Raji (cell line): ENCODE results near the gene C1orf74.

Experiments used
- POLR2A ChIP-seq: IDR thresholded peaks from 2 replicates; pipeline ENCODE4 v1.6.1; 2011; ENCODE audit warnings: low read depth, low read length, control low read depth; ENCODE audit not compliant: insufficient read depth

Gene C1orf74

DNA sequence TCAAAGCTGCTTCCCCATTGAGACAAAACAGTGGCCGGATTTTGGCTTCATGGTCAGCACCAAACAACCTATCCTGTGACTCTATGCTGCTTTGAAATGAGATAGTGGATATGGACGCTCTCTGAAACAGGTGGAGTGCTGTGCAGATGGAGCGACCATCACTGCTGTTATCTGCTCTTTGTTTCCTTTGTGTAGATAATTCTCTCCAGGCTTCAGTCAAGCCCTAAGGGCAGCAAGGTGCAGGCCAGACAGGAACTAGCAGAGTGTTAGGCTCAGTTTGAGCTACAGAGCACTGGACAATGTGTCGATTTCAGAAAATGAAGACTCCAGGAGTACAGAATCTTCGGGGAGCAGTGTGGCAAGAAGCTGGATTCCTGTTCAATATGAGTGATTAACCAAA is 26.4 kb upstream of the C1orf74 start:
- no peak for TF ChIP-seq POLR2A

DNA sequence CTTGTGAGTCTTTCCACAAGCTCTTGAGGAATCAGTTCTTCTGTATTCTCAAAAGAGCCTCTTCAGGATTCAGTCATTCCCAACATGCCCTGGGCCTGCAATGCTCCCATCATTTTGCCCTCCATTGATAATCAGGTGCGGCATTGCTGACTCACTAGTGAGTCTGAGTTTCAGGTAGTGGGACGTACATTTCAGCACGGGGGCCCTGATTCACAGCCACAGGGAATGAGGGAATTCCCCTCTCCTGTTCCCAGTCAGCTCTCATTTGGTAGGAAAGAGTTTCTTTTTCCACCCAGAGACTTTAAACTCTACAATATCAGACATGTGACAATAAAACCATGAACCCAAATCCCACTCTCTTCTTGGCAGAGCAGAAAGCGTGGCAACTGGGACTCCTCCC is 25.3 kb upstream of the C1orf74 start:
- TF ChIP-seq POLR2A: no peak

DNA sequence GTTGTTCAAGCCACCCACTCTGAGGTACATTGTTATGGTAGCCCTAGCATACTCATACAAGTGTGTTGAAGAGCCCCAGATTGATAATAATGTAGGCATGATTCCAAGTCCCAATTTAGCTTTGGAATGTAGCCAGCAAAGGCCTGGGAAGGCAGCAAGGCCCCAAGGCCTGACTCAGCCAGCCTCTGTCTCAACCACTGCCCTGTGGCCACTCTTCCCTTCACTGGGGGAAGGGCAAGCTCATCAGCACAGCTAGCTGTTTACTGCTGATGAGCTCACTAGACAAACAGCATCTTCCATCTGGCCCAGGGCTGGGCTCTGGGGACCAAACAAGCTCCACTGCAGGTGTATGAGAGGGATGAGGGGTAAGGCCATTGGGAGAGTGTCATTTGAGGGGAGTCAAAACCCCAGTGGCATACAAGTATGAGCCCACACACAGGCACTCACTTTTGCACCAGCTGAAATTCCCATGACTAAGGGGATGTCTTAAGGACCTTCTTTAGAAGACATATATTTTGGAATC is 23.8 kb upstream of the C1orf74 start:
- no peak for TF ChIP-seq POLR2A

DNA sequence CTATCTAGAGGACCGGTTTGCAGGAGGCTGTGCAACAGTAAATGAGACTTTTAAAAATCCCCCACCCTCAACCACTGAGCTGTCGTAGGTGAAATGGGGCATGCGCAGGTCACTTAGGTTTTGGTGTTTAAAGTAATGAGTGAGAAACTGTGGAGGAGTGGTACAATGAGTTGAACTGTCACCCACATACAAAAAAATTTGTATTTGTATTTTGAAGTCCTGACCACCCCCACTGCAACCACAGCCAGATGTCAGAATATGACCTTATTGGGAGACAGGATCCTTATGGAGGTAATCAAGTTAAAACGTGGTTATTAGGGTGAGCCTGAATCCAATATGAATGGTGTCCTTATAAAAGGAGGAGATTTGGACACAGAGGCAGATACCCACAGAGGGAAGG is 23.1 kb upstream of the C1orf74 start:
- no peak for TF ChIP-seq POLR2A

DNA sequence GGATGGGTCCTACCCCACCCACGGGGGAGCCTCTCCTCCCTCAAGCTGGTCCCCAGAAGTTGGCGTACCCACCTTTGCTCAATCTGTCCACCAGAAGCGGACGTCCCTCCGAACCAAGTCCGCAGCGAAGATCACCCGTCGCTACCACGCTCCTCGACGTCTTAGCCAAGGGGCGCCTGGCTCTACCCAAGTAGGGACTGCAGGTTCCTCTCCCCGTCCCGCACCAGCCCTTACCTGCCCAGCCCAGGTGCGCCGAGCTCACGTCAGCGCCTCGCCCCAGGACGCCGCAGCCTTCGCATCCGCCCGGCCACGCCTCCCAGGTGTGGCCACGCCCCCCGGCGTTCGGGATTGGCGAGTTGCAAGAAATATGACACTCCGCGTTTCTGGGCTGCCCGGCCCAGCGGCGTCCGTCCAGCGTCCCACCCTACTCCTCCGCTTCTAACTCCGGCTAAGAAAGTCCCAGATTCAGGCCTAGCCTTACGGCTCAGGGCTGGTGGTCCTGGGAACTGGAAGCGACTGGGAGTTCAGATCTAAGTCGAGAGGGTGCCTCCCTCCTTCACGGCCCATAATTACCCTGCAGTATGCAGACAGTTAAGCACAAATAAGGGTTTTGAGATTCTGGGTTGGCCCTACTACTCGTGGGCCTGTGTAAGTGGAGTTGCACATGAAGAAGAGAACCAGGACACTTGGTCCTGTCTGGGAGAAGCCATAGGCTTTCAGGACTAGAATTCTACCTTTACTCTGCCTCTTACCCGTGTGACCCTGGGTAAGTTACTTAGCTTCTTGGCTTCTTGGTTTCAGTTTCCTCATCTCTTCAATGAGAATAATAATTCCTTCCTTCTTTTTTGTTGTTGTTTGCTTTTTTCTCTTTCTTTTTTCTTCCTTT is 21.8 kb upstream of the C1orf74 start, which contains the start of gene IRF6:
IRF6 (minus strand) TSS at position 268 of the 886 bp plus-strand sequence. CDS start 4,729 bp downstream, outside the sequence.
- TF ChIP-seq POLR2A: no peak

DNA sequence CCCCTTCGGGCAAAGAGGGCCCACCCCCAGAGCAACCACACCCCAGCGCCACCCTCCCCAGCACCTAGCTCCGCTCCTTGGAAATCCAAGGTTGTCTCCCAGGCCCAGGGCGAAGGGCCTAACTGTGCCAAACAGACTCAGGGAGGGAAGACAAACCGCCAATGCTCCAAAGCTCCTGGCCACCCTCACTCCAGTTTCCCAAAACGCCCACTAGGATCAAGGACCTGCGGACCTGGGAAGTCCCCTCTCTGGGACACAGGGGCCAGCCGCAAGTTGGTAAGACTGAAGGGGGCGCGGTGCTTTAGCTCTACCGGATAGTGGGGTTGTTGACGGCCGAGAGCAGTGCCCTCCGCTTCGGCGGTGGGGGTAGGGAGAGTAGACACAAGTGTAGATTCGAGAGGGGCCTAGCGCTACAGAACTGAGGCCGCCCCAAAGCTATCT is 21.0 kb upstream of the C1orf74 start:
- TF ChIP-seq POLR2A: no peak

DNA sequence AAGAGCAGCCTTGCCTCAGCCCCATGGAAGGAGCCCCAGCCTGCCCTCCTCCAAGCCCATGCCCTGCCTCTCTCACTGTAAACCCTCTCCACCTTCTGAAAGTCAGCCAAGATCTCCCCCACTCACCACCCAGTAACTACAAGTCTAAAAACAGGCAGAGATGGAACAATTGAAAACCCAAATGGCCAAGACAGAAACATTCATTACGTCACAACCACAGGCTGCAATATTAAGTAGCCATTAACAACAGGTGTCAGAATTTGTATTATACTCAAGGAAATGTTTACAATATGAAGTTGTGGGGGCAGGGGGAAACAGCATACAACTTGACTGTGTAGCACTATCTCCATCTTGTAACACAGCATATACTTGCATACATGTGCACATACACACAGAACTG is 19.2 kb upstream of the C1orf74 start:
- TF ChIP-seq POLR2A: no peak

DNA sequence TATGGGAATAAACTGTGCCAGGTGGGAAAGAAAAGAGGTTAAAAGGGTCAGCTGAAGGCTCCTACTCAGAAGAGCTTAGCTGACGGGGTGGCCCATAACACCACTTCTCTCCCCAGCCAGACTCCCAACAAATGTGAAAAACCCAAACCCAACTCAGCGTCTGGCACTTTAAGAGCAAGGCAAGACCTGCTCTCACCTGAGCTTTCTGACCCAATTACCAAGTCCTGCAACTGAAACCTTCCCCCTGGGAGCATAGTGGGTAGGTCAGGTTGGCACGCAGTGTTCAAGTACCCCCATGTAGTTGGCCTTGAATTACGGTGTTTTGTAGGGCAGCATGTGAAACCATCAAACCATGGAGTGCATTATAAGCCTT is 18.4 kb upstream of the C1orf74 start:
- no peak for TF ChIP-seq POLR2A

DNA sequence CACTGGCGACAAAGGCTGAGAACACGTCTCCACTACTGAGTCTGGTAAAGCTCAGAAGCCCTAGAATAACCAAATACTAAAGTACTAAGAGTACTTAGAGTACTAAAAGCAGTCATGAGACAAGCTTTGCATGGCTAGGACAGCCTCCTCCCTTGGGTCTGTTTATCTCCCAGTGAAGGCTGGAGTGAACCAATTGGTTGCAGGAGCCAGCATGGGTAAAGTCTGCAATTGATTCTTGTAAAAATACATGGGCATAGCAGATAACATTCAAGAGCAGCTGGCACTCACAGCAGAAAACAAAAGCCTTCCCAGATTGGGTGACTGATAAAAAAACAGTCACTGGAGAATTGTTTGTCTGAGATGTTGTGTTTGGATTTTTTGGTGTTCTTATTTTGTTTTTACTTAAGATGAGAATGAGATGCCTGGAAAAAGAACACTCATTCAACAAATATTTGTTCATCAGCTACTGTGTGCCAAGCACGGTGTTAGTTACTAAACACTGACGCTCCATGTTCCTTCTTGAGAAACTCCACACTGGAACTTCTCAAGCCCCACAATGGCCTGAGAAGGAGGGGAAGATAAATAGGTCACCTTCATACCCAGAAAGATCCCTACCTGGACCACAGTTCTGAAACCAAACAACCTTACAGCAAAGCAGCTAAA is 17.9 kb upstream of the C1orf74 start:
- no peak for TF ChIP-seq POLR2A

DNA sequence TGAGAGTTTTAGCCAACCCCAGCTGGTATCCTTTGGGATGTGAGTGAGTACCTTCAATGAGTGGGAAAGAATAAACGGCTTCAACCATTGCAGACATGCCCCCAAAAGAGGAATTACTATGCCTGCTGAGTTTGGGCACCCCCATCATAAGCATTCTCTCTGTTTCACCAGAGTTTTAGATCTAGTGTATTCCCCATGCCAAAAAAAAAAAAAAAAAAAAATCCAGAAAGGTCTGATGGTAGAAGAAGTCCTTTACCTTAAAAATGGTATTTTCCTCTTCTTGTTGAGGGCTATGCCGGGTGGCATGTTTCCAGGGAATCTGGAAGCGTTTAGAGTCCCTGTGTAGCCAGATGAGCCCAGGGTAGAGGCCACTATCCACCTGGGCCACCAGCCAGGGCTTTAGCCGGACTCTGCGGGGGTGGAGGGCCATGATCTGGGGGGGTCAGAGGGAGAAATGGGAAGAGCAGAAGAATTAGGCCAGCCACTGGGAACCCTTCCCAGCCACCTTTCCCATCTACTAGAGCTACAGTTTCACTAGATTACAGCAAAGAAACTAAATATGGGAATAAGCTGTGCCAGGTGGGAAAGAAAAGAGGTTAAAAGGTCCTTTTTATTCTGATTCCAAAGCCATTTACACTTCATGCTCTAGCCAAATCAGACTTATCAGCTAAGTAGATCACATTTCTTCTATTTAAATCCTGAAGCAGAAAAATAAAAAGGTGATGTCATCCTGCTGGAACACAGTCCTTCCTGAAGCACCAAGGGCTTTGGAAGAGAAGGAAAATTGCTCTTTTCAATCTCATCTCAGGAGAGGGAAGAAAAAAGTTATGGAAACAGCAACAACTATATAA is 16.9 kb upstream of the C1orf74 start:
- no peak for TF ChIP-seq POLR2A

DNA sequence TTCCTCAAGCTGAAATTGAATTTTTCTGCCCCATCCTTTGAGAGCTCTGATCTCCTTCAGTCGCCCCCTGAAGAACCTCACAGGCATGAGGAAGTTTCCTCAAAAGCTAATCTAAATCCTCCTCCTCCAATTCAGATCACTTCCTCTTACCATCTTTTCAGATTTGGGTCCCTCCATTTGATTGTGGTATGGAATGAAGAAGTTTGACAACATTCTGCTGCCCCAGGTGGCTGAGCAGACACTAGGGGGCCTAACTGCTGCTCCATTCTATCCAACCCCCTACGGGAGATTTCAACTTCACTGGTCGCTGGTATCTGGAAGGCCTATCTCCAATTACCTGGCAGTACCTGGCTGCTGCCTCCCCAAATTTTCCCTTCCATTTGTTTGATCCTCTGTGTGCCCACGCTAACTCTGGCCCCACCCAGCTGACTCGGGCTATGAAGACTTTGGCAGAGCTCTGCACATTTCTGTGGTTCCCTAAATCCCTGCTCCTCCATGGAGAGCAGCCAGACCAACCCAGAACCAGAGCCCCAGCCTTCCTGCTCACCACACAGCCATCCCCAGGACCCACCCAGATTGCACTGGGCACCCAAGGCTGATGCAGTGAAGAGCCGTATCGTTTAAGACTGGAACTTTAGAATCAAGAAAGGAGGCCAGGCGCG is 13.8 kb upstream of the C1orf74 start:
- no peak for TF ChIP-seq POLR2A

DNA sequence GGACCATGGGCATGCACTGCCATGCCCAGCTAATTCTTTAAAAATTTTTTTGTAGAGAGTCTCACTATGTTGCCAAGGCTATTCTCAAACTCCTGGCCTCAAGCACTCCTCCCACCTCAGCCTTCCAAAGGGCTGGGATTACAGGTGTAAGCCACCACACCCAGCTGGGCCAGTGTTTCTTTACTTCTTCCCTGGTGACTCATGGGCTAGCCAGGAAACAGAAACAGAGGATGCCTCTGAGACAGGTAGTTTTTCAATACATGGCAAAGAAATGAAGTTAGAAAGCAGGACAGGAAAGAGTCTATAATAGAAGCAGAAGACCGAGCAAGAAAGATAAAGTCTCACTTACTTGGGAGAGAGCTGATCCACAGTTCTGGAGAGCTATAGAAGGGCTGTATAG is 7.6 kb upstream of the C1orf74 start:
- TF ChIP-seq POLR2A: no peak

DNA sequence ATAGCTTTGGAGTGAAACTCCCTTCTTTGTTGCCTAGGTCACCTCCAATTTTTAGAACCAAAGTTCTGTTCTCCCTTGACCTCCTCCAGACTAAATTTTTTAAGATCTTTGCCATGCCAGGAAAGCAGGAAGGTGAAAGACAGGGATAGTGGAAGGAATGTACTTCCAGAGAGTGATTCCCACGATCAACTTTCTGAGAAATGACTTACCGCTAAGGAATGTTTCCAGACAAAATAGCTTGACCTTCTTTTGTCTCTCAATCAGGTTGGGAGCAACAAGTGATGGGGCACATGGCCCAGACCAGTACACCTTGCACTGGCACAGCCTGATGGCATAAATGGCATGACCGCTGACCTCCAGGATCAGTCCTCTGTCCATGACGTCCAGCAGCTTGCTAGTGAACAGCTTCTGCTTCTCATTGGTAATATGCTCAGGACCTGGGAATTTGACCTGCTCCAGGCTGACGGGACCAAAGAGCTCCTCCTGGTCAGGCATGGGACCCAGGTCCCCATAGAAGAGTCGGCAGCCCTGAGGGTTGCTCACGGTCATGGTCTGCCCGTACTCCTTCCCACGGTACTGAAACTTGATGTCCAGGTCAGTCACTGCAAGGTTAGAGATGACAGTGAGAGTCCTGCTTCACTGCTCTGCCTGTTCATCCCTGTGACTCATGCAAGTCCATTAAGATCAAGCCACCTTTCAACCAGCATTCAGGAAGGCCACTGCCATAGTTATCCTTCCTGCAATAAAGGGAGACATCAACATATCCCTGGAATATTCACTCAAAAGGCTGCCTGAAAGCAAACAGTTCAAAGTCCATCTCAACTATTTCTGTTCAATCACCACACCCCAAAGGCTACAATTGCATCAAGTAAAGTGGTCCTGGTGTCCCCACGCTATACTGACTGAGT is 6.2 kb upstream of the C1orf74 start:
- no peak for TF ChIP-seq POLR2A

DNA sequence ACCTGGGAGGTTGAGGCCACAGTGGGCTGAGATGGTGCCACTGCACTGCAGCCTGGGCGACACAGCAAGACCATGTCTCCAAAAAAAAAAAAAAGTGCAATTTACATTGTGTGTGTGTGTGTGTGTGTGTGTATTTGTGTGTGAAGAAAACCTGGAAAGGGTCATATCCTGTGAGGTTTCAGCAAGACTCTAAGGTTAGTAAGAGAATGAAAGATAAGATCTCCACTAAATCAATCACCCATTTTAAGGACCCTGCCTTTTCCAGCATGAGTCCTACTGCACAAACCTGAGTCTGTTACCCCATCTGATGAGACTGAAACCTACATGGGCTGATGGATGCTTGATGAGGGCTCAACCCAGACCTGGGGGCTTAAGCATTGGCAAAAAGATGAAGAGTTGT is 4.9 kb upstream of the C1orf74 start:
- no peak for TF ChIP-seq POLR2A

DNA sequence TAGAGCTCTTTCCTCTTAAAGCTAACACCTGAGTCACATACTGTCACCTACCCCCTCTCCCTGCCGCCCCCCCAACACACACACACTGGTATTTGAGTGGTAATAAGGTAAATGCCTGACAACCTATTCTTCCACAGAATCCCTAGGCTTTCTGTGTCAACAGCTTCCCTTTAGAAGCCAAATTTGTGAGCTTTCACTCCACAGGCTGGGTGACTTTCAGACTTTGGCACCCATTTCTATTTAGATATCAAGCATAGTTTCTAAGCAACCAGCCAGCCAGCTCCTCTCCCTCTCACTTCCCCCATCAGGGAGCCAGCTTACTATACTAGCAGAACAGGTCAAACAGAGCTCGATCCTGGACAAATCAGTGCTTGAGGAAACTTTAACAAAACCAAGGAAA is 3.2 kb upstream of the C1orf74 start:
- no peak for TF ChIP-seq POLR2A
